A549 treated with AZD9567 at 1 μM for 4 hours (cell line): ENCODE data around the gene ZNF736. TPM values are rescaled to one million over a fixed set of nuclear protein-coding genes. Genes with fewer than 3 reads are reported as not detected.

Source experiments
- total RNA-seq: library from RNA; stranded (reverse); fragments of 200-300 nt; extraction: Qiagen RNA extraction; gene quantifications from 5 replicates; pipeline ENCODE4 v1.2.3, GENCODE V29; 2022; ENCODE audit not compliant: insufficient read depth

ZNF736 gene
- total RNA-seq: 0.01 TPM in 2 of 5 replicates, not detected in the others

DNA sequence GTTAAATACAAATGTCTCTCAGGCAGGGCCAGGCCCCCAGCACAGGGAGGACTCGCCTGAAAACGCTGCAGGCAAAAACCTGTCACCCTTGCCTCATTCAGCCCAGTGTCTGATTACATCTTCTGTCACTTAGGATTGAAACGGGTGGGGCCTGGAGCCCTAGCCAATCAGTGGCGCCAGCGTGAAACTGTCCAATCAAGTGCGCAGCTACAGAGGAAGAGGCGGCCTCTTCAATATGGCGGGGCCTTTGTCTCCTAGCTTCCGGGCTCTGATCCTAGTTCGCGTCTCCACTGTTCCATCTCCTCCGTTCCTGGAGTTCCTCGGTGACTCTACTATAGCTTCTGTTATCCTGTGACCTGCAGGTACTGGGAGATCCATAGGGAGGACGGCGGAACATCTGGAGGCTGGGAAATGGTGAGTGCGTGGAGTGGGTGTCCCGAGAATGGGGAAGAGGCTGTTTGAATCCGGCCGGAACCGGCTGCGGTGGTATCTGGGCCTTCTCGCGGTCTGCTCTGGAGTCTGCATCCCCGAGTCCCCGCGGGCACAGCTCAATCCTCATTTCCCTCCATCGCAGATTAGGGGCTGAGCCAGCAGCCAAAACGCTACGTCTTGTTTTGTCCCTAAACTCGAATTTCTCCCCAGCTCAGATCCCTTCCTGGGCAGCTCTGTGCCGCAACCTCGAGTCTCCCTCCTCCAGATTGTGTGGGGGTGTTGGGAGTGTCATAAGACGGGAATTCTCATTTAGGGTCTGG is at the start of gene ZNF736:
ZNF736 (plus strand) TSS at position 222 of the 752 bp plus-strand sequence; CDS start at position 412, 190 bp downstream.

Other genes with a start within 250 kb of the ZNF736 start
- gene ZNF735, start 106.8 kb upstream of the ZNF736 start, total RNA-seq: not detected in 5 replicates
- gene ZNF679, start 85.5 kb upstream of the ZNF736 start, total RNA-seq: not detected in 5 replicates
- 0.86 to 3.2 TPM (median 3.0 TPM) in 5 replicates for gene ZNF680, start 249.1 kb downstream of the ZNF736 start, total RNA-seq